Upper lobe of right lung (tissue), 1 donor: ENCODE measurements around the gene NEURL1B. TPM values are rescaled to one million over a fixed set of nuclear protein-coding genes. Genes with fewer than 3 reads are reported as not detected.

Experiments
- ATAC-seq: fragments of 200-7000 bp; cut with Tn5 transposase; one replicate; pipeline ENCODE4 v1.9.1; 2020; ENCODE audit warnings: mild to moderate bottlenecking, moderate library complexity
- DNase-seq: peaks from one replicate; pipeline ENCODE4 v3.0.0-alpha.2; 2020
- H3K27ac ChIP-seq: fragments of 200-600 bp; one replicate; pipeline ENCODE4 v1.8.0; 2022
- H3K27me3 ChIP-seq: fragments of 200-600 bp; one replicate; pipeline ENCODE4 v1.8.0; 2022; ENCODE audit warnings: mild to moderate bottlenecking
- H3K36me3 ChIP-seq: fragments of 200-600 bp; one replicate; pipeline ENCODE4 v1.8.0; 2022
- H3K4me1 ChIP-seq: fragments of 200-600 bp; one replicate; pipeline ENCODE4 v1.8.0; 2022
- H3K4me3 ChIP-seq: fragments of 200-600 bp; one replicate; pipeline ENCODE4 v1.8.0; 2022; ENCODE audit warnings: mild to moderate bottlenecking
- H3K9me3 ChIP-seq: fragments of 200-600 bp; one replicate; pipeline ENCODE4 v1.8.0; 2022
- intact Hi-C: fragments of 100-400 bp; cut with DNase I; formaldehyde crosslinking; loops from one replicate; pipeline ENCODE4 v1.11.0; 2022
- total RNA-seq: library from RNA; stranded (reverse); fragmentation: NEBNext Ultra II Directional; extraction: Animal tissue kit (Norgen Biotek cat#: 25700); gene quantifications from one replicate; pipeline ENCODE4 v1.2.1, GENCODE V29; 2021
- TF ChIP-seq, protein P1 (sequence below): fragments of 200-600 bp; IDR thresholded peaks from one replicate; pipeline ENCODE4 v1.8.0; 2022; ENCODE audit warnings: antibody characterized with exemption
- donor health status: DM: no; HTN: yes; CAD: no; lungs with severe emphysema.

Gene NEURL1B
- total RNA-seq, 1 donor from 2014 or later = 25.0 TPM

DNA sequence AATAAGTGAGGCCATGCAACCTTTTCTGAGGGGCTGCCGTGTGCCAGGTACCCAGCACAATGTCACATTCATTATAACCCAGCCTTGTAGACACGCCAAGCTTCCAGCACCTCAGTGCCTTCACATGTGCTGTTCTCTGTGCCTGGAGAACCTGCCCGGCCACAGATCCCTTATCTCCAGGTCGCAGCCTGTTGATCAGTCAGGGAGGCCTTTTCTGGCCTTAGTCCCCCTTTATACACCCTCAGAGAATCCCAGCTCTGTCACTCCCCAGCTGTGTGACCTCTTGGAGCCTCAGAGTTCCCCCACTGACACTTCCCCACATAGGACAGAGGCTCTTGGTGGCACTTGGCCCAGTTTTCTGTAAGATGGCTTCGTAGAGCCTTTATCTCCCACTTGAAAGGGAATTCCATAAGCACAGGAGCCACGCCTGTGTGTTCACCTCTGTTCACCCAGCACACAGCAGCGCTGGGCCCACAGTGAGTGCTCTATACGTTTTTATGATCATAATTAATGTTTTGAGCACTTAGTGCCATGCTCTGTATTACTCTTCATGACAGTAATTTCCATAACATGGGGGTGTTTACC lies 38.7 kb downstream of the NEURL1B start:
- H3K27ac ChIP-seq = peak overlapping the region; percentile 6
- no peak overlapping the region for H3K4me3 ChIP-seq
- ATAC-seq (no peak), DNase-seq (no peak)
- intact Hi-C loops = no loop called here
- TF ChIP-seq, protein P1, sequence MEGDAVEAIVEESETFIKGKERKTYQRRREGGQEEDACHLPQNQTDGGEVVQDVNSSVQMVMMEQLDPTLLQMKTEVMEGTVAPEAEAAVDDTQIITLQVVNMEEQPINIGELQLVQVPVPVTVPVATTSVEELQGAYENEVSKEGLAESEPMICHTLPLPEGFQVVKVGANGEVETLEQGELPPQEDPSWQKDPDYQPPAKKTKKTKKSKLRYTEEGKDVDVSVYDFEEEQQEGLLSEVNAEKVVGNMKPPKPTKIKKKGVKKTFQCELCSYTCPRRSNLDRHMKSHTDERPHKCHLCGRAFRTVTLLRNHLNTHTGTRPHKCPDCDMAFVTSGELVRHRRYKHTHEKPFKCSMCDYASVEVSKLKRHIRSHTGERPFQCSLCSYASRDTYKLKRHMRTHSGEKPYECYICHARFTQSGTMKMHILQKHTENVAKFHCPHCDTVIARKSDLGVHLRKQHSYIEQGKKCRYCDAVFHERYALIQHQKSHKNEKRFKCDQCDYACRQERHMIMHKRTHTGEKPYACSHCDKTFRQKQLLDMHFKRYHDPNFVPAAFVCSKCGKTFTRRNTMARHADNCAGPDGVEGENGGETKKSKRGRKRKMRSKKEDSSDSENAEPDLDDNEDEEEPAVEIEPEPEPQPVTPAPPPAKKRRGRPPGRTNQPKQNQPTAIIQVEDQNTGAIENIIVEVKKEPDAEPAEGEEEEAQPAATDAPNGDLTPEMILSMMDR = no peak
- no peaks in the 10 kb centered on the region for H3K27me3 ChIP-seq
- H3K36me3 ChIP-seq = no peaks in the 10 kb centered on the region
- no peaks in the 10 kb centered on the region for H3K9me3 ChIP-seq
- H3K4me1 ChIP-seq = peaks cover 4% of the 10 kb centered on the region

DNA sequence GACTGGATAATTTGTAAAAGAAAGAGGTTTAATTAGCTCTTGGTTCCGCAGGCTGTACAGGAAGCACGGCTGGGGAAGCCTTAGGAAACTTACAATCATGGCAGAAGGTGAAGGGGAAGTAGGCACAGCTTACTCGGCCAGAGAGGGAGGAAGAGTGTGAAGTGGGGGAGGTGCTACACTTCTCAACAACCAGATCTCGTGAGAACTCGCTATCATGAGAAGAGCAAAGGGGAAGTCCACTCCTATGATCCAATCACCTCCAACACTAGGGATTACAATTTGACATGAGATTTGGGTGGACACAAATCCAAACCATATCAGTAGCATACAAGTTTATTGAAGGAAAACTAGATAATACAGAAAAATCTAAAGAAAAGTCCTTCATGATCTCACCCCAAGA lies 39.9 kb downstream of the NEURL1B start:
- Histone ChIP-seq H3K9me3 (no peaks in the 10 kb centered on the region), H3K36me3 (no peaks in the 10 kb centered on the region), H3K4me1 (peaks cover 4% of the 10 kb centered on the region), H3K4me3 (no peak overlapping the region), H3K27ac (no peak overlapping the region), H3K27me3 (no peaks in the 10 kb centered on the region)
- intact Hi-C loops = no loop called here
- no peak for DNase-seq
- peak; percentile 60 for ATAC-seq
- TF ChIP-seq, protein P1 = no peak

DNA sequence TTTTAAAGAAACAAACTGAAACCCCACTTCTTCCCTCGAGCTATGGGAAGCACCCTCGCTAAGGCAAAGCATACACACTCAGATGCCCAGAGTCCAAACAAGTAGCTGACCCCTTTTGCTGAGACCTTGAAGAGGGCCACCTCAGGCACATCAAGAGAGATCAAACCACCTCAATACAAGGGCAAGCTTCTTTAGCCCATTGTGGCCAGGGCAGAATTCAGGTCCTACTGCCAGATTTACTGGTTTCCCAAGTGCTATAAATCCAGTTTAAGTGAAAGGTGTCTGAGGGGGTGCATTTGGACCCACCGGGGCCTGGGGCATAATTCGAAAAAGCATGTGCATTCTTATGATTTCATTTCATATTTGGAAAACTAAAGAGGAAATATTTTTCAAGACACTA lies 40.4 kb downstream of the NEURL1B start:
- no peaks in the 10 kb centered on the region for H3K9me3 ChIP-seq
- no peak overlapping the region for H3K4me3 ChIP-seq
- no peaks in the 10 kb centered on the region for H3K36me3 ChIP-seq
- H3K27me3 ChIP-seq = no peaks in the 10 kb centered on the region
- no peak for DNase-seq
- intact Hi-C loops = no loop called here
- TF ChIP-seq, protein P1 = no peak
- no peak overlapping the region for H3K27ac ChIP-seq
- peaks cover 4% of the 10 kb centered on the region for H3K4me1 ChIP-seq
- ATAC-seq = no peak

DNA sequence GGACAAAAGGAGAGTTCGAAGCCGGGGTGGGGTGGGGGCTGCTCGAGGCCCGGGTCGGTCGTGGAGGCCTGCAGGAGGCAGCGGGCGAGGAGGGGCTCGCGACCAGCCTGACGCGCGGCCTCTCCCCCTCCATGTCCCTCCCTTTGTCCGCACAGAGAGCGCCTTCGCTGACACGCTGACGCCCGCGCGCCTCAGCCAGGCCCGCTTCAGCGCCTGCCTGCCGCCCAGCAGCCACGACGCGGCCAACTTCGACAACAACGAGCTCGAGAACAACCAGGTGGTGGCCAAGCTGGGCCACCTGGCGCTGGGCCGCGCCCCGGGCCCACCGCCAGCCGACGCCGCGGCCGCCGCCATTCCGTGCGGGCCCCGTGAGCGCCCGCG lies 42.2 kb downstream of the NEURL1B start:
- Histone ChIP-seq H3K36me3 (no peaks in the 10 kb centered on the region), H3K4me1 (peaks cover 13% of the 10 kb centered on the region), H3K4me3 (no peak overlapping the region), H3K27me3 (no peaks in the 10 kb centered on the region), H3K27ac (no peak overlapping the region), H3K9me3 (no peaks in the 10 kb centered on the region)
- TF ChIP-seq, protein P1 = no peak
- DNase-seq (no peak), ATAC-seq (no peak)
- intact Hi-C loops = no loop called here

DNA sequence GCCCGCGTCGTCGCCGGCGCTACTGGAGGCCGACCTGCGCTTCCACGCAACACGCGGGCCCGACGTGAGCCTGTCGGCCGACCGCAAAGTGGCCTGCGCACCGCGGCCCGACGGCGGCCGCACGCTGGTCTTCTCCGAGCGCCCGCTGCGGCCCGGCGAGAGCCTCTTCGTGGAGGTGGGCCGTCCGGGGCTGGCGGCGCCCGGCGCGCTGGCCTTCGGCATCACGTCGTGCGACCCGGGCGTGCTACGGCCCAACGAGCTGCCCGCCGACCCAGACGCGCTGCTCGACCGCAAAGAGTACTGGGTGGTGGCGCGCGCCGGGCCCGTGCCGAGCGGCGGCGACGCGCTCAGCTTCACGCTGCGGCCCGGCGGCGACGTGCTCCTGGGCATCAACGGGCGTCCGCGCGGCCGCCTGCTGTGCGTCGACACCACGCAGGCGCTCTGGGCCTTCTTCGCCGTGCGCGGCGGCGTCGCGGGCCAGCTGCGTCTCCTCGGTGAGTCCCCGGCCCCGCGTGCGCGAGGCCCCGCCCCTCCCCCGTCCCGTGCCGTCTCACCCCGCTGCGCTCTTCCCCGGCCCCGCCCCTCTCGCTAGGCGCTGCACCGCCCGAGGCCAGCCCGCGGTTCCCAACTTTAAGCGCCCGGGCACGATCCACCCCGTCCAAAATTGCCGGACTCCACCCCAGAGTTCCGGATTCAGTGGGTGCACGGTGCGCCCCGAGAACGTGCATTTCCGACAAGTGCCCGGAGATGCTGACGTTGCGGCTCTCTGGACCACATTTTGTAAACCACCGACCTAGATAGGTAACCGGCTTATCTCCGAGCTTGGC lies 42.8 kb downstream of the NEURL1B start:
- H3K27me3 ChIP-seq = no peaks in the 10 kb centered on the region
- H3K4me3 ChIP-seq = no peak overlapping the region
- H3K4me1 ChIP-seq = peaks cover 19% of the 10 kb centered on the region
- H3K36me3 ChIP-seq = no peaks in the 10 kb centered on the region
- ATAC-seq (peak; percentile 49), DNase-seq (no peak)
- intact Hi-C loops = no loop called here
- TF ChIP-seq, protein P1 = no peak
- H3K9me3 ChIP-seq = no peaks in the 10 kb centered on the region
- H3K27ac ChIP-seq = no peak overlapping the region
